ACC112 (cell line): ENCODE data around the gene TMEM92.

Experiments used
- H2AFZ ChIP-seq: fragments of 200-600 bp; sonication (generic); one replicate; pipeline ENCODE4 v1.6.0; 2017; ENCODE audit warnings: antibody characterized with exemption, low read length; ENCODE audit not compliant: unreplicated experiment
- H3K27ac ChIP-seq: fragments of 200-600 bp; sonication (generic); 2 replicates; pipeline ENCODE4 v1.5.1; 2014; ENCODE audit warnings: low read depth, mild to moderate bottlenecking, antibody characterized with exemption, low read length, moderate library complexity
- H3K27me3 ChIP-seq: fragments of 200-600 bp; sonication (generic); 2 replicates; pipeline ENCODE4 v1.6.1; 2014; ENCODE audit warnings: mild to moderate bottlenecking, antibody characterized with exemption, low read length, moderate library complexity, mixed read lengths; ENCODE audit not compliant: insufficient read depth
- H3K36me3 ChIP-seq: fragments of 200-600 bp; sonication (generic); 2 replicates; pipeline ENCODE4 v1.6.1; 2016; ENCODE audit warnings: mild to moderate bottlenecking, antibody characterized with exemption, low read length, moderate library complexity, mixed read lengths; ENCODE audit not compliant: insufficient read depth
- H3K4me1 ChIP-seq: fragments of 200-600 bp; sonication (generic); one replicate; pipeline ENCODE4 v1.6.1; 2016; ENCODE audit warnings: low read length, mixed read lengths; ENCODE audit not compliant: insufficient read depth, unreplicated experiment, control insufficient read depth
- H3K4me3 ChIP-seq: fragments of 200-600 bp; sonication (generic); 2 replicates; pipeline ENCODE4 v1.5.1; 2014; ENCODE audit warnings: mild to moderate bottlenecking, low read depth, low read length
- H3K79me2 ChIP-seq: fragments of 200-600 bp; sonication (generic); one replicate; pipeline ENCODE4 v1.6.0; 2016; ENCODE audit warnings: low read length; ENCODE audit not compliant: control insufficient read depth, unreplicated experiment, insufficient read depth

TMEM92 gene

GRCh38 chr17:50301891-50302584 is 27.8 kb downstream of the TMEM92 start:
- H3K4me1 ChIP-seq = peaks cover 8% of the 10 kb centered on the region
- no peak overlapping the region for H3K27ac ChIP-seq
- H2AFZ ChIP-seq = no peak overlapping the region
- H3K36me3 ChIP-seq = no peaks in the 10 kb centered on the region
- H3K27me3 ChIP-seq = no peaks in the 10 kb centered on the region
- no peak overlapping the region for H3K4me3 ChIP-seq
- H3K79me2 ChIP-seq = no peaks in the 10 kb centered on the region

- Histone ChIP-seq H3K79me2 (no peaks in the 10 kb centered on the region), H3K27ac (no peak overlapping the region), H3K36me3 (no peaks in the 10 kb centered on the region), H2AFZ (no peak overlapping the region), H3K4me1 (peaks cover 8% of the 10 kb centered on the region), H3K27me3 (no peaks in the 10 kb centered on the region), H3K4me3 (no peak overlapping the region)
These were observed 28.8 kb downstream of the TMEM92 start for GRCh38 chr17:50303051-50303450.

GRCh38 chr17:50303596-50303995 is 29.3 kb downstream of the TMEM92 start:
- H3K36me3 ChIP-seq = no peaks in the 10 kb centered on the region
- no peak overlapping the region for H3K4me3 ChIP-seq
- no peaks in the 10 kb centered on the region for H3K27me3 ChIP-seq
- peaks cover 8% of the 10 kb centered on the region for H3K4me1 ChIP-seq
- H2AFZ ChIP-seq = no peak overlapping the region
- H3K27ac ChIP-seq = no peak overlapping the region
- H3K79me2 ChIP-seq = no peaks in the 10 kb centered on the region

GRCh38 chr17:50304781-50305404 is 30.6 kb downstream of the TMEM92 start:
- no peaks in the 10 kb centered on the region for H3K79me2 ChIP-seq
- no peak overlapping the region for H3K4me3 ChIP-seq
- no peaks in the 10 kb centered on the region for H3K36me3 ChIP-seq
- H3K27ac ChIP-seq = no peak overlapping the region
- H3K4me1 ChIP-seq = peaks cover 12% of the 10 kb centered on the region
- H2AFZ ChIP-seq = peak overlapping the region; percentile 58
- no peaks in the 10 kb centered on the region for H3K27me3 ChIP-seq

GRCh38 chr17:50307654-50308053 is 33.4 kb downstream of the TMEM92 start:
- Histone ChIP-seq H2AFZ (no peak overlapping the region), H3K27me3 (peaks cover 14% of the 10 kb centered on the region; the same call in 1 of the 2 replicates)

GRCh38 chr17:50308666-50309065 is 34.4 kb downstream of the TMEM92 start:
- Histone ChIP-seq H3K27ac (no peak overlapping the region), H2AFZ (no peak overlapping the region), H3K36me3 (no peaks in the 10 kb centered on the region), H3K4me3 (no peak overlapping the region), H3K4me1 (peaks cover 12% of the 10 kb centered on the region), H3K79me2 (no peaks in the 10 kb centered on the region), H3K27me3 (peaks cover 24% of the 10 kb centered on the region)

More at GRCh38 chr17:50307654-50308053, 33.4 kb downstream of the TMEM92 start:
- Histone ChIP-seq H3K79me2 (no peaks in the 10 kb centered on the region), H3K27ac (no peak overlapping the region), H3K4me1 (peaks cover 12% of the 10 kb centered on the region), H3K4me3 (no peak overlapping the region), H3K36me3 (no peaks in the 10 kb centered on the region)

- peaks cover 5% of the 10 kb centered on the region for H3K4me1 ChIP-seq
- no peaks in the 10 kb centered on the region for H3K79me2 ChIP-seq
- no peaks in the 10 kb centered on the region for H3K36me3 ChIP-seq
- H2AFZ ChIP-seq = no peak overlapping the region
- no peak overlapping the region for H3K27ac ChIP-seq
- H3K27me3 ChIP-seq = peaks cover 34% of the 10 kb centered on the region
- H3K4me3 ChIP-seq = no peak overlapping the region
These were observed 36.3 kb downstream of the TMEM92 start for GRCh38 chr17:50310455-50311111.

GRCh38 chr17:50311112-50311460 is 36.8 kb downstream of the TMEM92 start:
- H3K27ac ChIP-seq = no peak overlapping the region
- H3K4me1 ChIP-seq = peaks cover 5% of the 10 kb centered on the region
- no peak overlapping the region for H2AFZ ChIP-seq
- no peak overlapping the region for H3K4me3 ChIP-seq
- H3K36me3 ChIP-seq = no peaks in the 10 kb centered on the region
- no peaks in the 10 kb centered on the region for H3K79me2 ChIP-seq
- H3K27me3 ChIP-seq = peaks cover 36% of the 10 kb centered on the region

GRCh38 chr17:50311483-50311882 is 37.2 kb downstream of the TMEM92 start:
- Histone ChIP-seq H2AFZ (no peak overlapping the region), H3K27ac (no peak overlapping the region), H3K27me3 (peaks cover 36% of the 10 kb centered on the region), H3K4me1 (peaks cover 5% of the 10 kb centered on the region), H3K79me2 (no peaks in the 10 kb centered on the region), H3K4me3 (no peak overlapping the region), H3K36me3 (no peaks in the 10 kb centered on the region)

GRCh38 chr17:50312308-50312707 is 38.0 kb downstream of the TMEM92 start:
- Histone ChIP-seq H3K4me3 (no peak overlapping the region), H2AFZ (no peak overlapping the region), H3K27ac (no peak overlapping the region), H3K27me3 (peaks cover 36% of the 10 kb centered on the region), H3K36me3 (no peaks in the 10 kb centered on the region), H3K4me1 (peaks cover 5% of the 10 kb centered on the region), H3K79me2 (no peaks in the 10 kb centered on the region)
